ENCODE results near the gene C1orf122. TPM values are rescaled to one million over a fixed set of nuclear protein-coding genes. Genes with fewer than 3 reads are reported as not detected.

The C1orf122 gene
- total RNA-seq, 1 experiment from 2014 or later = 72.5 TPM

- H3K27ac ChIP-seq (ENCODE audit: low read length) = no peak overlapping the region
- H3F3A ChIP-seq (ENCODE audit: low read length, unreplicated experiment) = no peaks in the 10 kb centered on the region
- H4K20me1 ChIP-seq (ENCODE audit: low read length) = no peaks in the 10 kb centered on the region
- H3K9me3 ChIP-seq (ENCODE audit: low read length) = no peaks in the 10 kb centered on the region
- no peaks in the 10 kb centered on the region for H3K36me3 ChIP-seq (ENCODE audit: low read depth, low read length)
- peaks cover 48% of the 10 kb centered on the region for H3K27me3 ChIP-seq (ENCODE audit: low read length)
- ATAC-seq = no peak
- H3K79me2 ChIP-seq (ENCODE audit: low read length) = no peaks in the 10 kb centered on the region
- intact Hi-C loops (cut with micrococcal nuclease) = no loop called here
- no peak overlapping the region for H2AFZ ChIP-seq (ENCODE audit: low read length)
- DNase-seq = no peak
- H3K9ac ChIP-seq (ENCODE audit: low read length) = no peak overlapping the region
- H3K4me1 ChIP-seq (ENCODE audit: insufficient read depth, low read length) = peaks cover 6% of the 10 kb centered on the region
- no peak overlapping the region for H3K4me3 ChIP-seq (ENCODE audit: low read length)
- no TSS peak for BruUV-seq (replicated peaks)
- CTCF ChIA-PET = no interaction called here
- no peak overlapping the region for H3K4me2 ChIP-seq (ENCODE audit: low read length)
- TF ChIP-seq EZH2 (IDR thresholded peaks at IDR 0.05; ENCODE audit: low read length, unreplicated experiment) (no peak), EZH2phosphoT487 (IDR thresholded peaks at IDR 0.05; ENCODE audit: borderline replicate concordance, low read length) (no peak), CTCF (conservative IDR thresholded peaks at IDR 0.05; ENCODE audit: low read depth, low read length) (no peak)
- H3K9me2 ChIP-seq (replicated peaks; ENCODE audit: low read length) = no peaks in the 10 kb centered on the region
- POLR2A ChIA-PET (ENCODE audit: unreplicated experiment) = no interaction called here
Observed at GRCh38 chr1:37764414-37764825, 43.2 kb upstream of the C1orf122 start.

DNA sequence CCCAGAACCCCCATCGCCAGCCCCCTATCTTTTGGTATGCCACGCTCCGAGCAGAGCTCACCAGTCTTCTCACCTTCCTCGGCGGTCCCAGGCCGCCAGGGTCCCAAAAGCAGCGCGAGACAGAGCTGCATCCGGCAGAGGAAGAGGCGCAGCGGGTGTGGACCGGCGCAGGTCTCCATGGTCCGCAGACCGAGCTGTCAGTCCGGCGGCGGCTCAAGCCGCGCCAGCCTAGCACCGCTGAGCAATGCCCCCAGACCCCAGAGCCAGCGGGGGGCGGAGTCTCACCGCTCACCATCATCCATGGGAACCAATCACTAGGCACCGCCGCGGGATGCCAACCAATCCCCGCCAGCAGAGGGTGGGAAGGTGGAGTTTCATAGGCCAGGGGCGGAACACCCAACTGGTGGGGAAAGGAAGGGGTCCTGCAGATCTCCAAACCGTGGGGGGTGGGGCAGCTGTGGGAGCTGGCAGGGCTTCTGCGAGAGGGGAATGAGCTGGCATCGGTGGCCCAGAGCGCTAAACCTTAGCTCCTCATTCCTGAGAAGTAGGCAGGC lies 42.6 kb upstream of the C1orf122 start, which contains the start of gene EPHA10:
EPHA10 (minus strand) TSS at position 233 of the 554 bp plus-strand sequence; CDS start at position 179, 54 bp downstream.
- Histone ChIP-seq H3K4me2 (ENCODE audit: low read length) (peak within 1 kb of the TSS; percentile 87), H3K4me1 (ENCODE audit: insufficient read depth, low read length) (peaks cover 6% of the 10 kb centered on the region), H3K9me3 (ENCODE audit: low read length) (no peaks in the 10 kb centered on the region), H3K4me3 (ENCODE audit: low read length) (peak within 1 kb of the TSS; percentile 56), H3K9ac (ENCODE audit: low read length) (no peak within 1 kb of the TSS), H2AFZ (ENCODE audit: low read length) (peak within 1 kb of the TSS; percentile 72), H4K20me1 (ENCODE audit: low read length) (no peaks in the 10 kb centered on the region), H3K27me3 (ENCODE audit: low read length) (peaks cover 52% of the 10 kb centered on the region), H3F3A (ENCODE audit: low read length, unreplicated experiment) (no peaks in the 10 kb centered on the region), H3K36me3 (ENCODE audit: low read depth, low read length) (no peaks in the 10 kb centered on the region), H3K9me2 (replicated peaks; ENCODE audit: low read length) (no peaks in the 10 kb centered on the region), H3K27ac (ENCODE audit: low read length) (no peak within 1 kb of the TSS), H3K79me2 (ENCODE audit: low read length) (no peaks in the 10 kb centered on the region)
- DNase-seq = no peak
- no peak for ATAC-seq
- no TSS peak for BruUV-seq (replicated peaks)
- intact Hi-C loops (cut with micrococcal nuclease) = no loop called here
- ChIA-PET CTCF (interaction anchor here (0.6 kb wide), 1 partner anchor 75 kb away, joined by 3 read pairs; a partner anchor contains a TSS), POLR2A (ENCODE audit: unreplicated experiment) (interaction anchor here (0.5 kb wide), 1 partner anchor 1378 kb away, joined by 4 read pairs; no protein-coding TSS in a partner anchor)
- TF ChIP-seq EZH2 (IDR thresholded peaks at IDR 0.05; ENCODE audit: low read length, unreplicated experiment) (no peak), CTCF (conservative IDR thresholded peaks at IDR 0.05; ENCODE audit: low read depth, low read length) (no peak), EZH2phosphoT487 (IDR thresholded peaks at IDR 0.05; ENCODE audit: borderline replicate concordance, low read length) (no peak)

Data from PC-3 (cell line).